GM12875 (cell line): Measurements from ENCODE around the gene LRP10.

Source experiments
- H3K4me3 ChIP-seq: one replicate; pipeline ENCODE4 v1.5.1; 2011; ENCODE audit warnings: low read depth, low read length, control low read depth
- CTCF ChIP-seq: IDR thresholded peaks from 2 replicates; pipeline ENCODE4 v1.5.1; 2011; ENCODE audit warnings: low read depth, mild to moderate bottlenecking, control low read depth, inconsistent platforms, low read length, moderate library complexity, borderline replicate concordance; ENCODE audit not compliant: insufficient read depth

LRP10 gene

GRCh38 chr14:22882529-22883172, 11.1 kb downstream of the LRP10 start:
- no peak overlapping the region for H3K4me3 ChIP-seq
- TF ChIP-seq CTCF = no peak

GRCh38 chr14:22883173-22883976, 11.8 kb downstream of the LRP10 start, which contains the start of gene REM2:
REM2 (plus strand) TSS chr14:22883222; CDS start chr14:22883288, 66 bp downstream.
- no peak for TF ChIP-seq CTCF
- no peak within 1 kb of the TSS for H3K4me3 ChIP-seq

GRCh38 chr14:22884076-22884737, 12.7 kb downstream of the LRP10 start:
- H3K4me3 ChIP-seq = no peak overlapping the region
- TF ChIP-seq CTCF = no peak

DNA sequence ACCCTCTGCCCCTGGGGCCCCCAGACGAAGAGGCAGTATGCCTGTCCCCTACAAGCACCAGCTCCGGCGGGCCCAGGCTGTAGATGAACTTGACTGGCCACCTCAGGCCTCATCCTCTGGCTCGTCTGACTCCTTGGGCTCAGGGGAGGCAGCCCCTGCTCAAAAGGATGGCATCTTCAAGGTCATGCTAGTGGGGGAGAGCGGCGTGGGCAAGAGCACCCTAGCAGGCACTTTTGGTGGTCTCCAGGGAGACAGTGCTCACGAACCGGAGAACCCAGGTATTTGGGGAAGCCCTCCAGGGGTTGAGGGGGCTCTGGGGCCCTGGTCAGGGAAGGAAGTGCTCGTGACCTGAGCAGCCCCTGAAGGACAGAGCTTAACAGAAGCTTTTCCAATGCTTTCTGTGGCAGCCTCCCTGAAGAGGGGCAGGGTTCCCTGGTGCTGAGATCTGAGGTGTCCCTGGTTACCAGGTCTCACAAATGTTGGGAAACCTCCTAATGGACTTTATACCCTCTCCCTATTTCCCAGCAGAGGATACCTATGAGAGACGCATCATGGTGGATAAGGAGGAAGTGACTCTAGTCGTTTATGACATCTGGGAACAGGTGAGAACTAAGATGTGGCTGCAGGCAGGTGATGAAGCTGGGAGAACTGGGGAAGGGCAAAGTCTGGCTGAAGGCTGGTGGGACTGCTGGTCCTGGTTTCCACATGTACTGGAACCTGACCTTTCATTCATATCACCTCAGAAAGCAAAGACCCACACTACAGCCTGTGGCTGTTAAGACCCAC, 13.4 kb downstream of the LRP10 start:
- TF ChIP-seq CTCF = no peak
- no peak overlapping the region for H3K4me3 ChIP-seq

DNA sequence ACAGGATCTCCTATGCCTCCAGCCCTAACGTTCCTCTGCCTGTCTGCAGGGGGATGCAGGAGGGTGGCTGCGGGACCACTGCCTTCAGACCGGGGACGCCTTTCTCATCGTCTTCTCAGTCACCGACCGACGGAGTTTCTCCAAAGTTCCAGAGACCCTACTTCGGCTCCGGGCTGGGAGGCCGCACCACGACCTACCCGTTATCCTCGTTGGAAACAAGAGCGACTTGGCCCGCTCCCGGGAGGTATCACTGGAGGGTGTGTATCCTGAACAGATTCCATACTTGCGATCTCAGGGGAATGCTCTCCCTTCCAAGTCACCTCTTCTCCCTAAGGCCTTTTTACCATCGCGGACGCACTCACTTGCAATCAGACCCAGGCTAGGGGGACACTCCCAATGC, 14.4 kb downstream of the LRP10 start:
- no peak for TF ChIP-seq CTCF
- no peak overlapping the region for H3K4me3 ChIP-seq

- H3K4me3 ChIP-seq = peak overlapping the region; percentile 45
- peak; percentile 42; the same call in 1 of the 2 replicates for TF ChIP-seq CTCF
These were observed 15.1 kb downstream of the LRP10 start for GRCh38 chr14:22886500-22887259.
